Lung (tissue), 12 donors: Measurements from ENCODE around the gene FOXP1. TPM values are rescaled to one million over a fixed set of nuclear protein-coding genes. Genes with fewer than 3 reads are reported as not detected.

Source experiments
- ATAC-seq: fragments of 200-7000 bp; cut with Tn5 transposase; one replicate; pipeline ENCODE4 v1.9.1; 2020; ENCODE audit warnings: moderate number of reproducible peaks; ENCODE audit not compliant: insufficient read depth, low FRiP score
- DNase-seq, 3 donors: peaks; one replicate each; pipeline ENCODE4 v3.0.0-alpha.2; 2013 to 2017
- H3K27ac ChIP-seq, 2 donors: one replicate each; pipeline ENCODE4 v1.5.1; 2013; ENCODE audit warnings: mild to moderate bottlenecking in 2 of 2, moderate library complexity in 2 of 2, control low read depth in 1 of 2, inconsistent platforms in 1 of 2, low read depth in 1 of 2, low read length in 1 of 2
- H3K27me3 ChIP-seq, 3 donors: one replicate each; pipeline ENCODE4 v1.5.1; 2013; ENCODE audit warnings: low read length in 2 of 3; ENCODE audit not compliant: control insufficient read depth in 3 of 3, insufficient read depth in 3 of 3
- H3K36me3 ChIP-seq, 4 donors: one replicate each; pipeline ENCODE4 v1.5.1; 2013; ENCODE audit warnings: low read length in 4 of 4, mild to moderate bottlenecking in 1 of 4, moderate library complexity in 1 of 4; ENCODE audit not compliant: control insufficient read depth in 4 of 4, insufficient read depth in 4 of 4
- H3K4me1 ChIP-seq, 5 donors: one replicate each; pipeline ENCODE4 v1.5.1; 2013; ENCODE audit warnings: low read length in 5 of 5, mild to moderate bottlenecking in 2 of 5, moderate library complexity in 1 of 5; ENCODE audit not compliant: control insufficient read depth in 5 of 5, insufficient read depth in 5 of 5
- H3K4me3 ChIP-seq: one replicate; pipeline ENCODE4 v1.5.1; 2013; ENCODE audit warnings: mild to moderate bottlenecking, control low read depth, moderate library complexity
- H3K9ac ChIP-seq, 2 donors: one replicate each; pipeline ENCODE4 v1.5.1; 2013; ENCODE audit warnings: low read length in 2 of 2, control low read depth in 1 of 2; ENCODE audit not compliant: insufficient read depth in 1 of 2
- H3K9me3 ChIP-seq, 4 donors: one replicate each; pipeline ENCODE4 v1.5.1; 2013; ENCODE audit warnings: low read length in 3 of 4, mild to moderate bottlenecking in 1 of 4, moderate library complexity in 1 of 4; ENCODE audit not compliant: control insufficient read depth in 4 of 4, insufficient read depth in 3 of 4
- CTCF ChIP-seq: IDR thresholded peaks from 2 replicates; pipeline ENCODE4 v1.5.1; 2012; ENCODE audit warnings: mild to moderate bottlenecking; ENCODE audit errors: control extremely low read depth, extremely low read depth
- WGBS, 2 donors: extraction: QIAGEN DNeasy Blood & Tissue Kit; methylation state at CpG; one replicate each; pipeline ENCODE4 v1.1.7; 2013; 5-methylcytosine and 5-hydroxymethylcytosine counted together
- polyA plus RNA-seq, 2 donors: library from polyadenylated mRNA; stranded (reverse); fragments of 200-250 nt; gene quantifications; one replicate each; pipeline ENCODE4 v1.2.1, GENCODE V29; 2013
- total RNA-seq, 2 donors: library from RNA; depleted of rRNA in 1 of 2; stranded (reverse); fragments of >200 nt in 1 of 2; gene quantifications; one replicate each; pipeline ENCODE4 v1.2.1, GENCODE V29; 2014 to 2021
- donor health status: control.
- donor health status: control.
- donor health status: Bipolar disorder and iron deficiency.
- donor health status: healthy.
- donor health status: DM: yes; HTN: yes; CAD: no.

The FOXP1 gene
- total and polyA plus RNA-seq, 4 donors: 13.8 to 287 (median 73.9) TPM

GRCh38 chr3:71111784-71112440, 471.6 kb downstream of the FOXP1 start:
- no peaks in the 10 kb centered on the region for H3K9me3 ChIP-seq
- peak overlapping the region in 1 of 2 donors; percentile 66 for H3K9ac ChIP-seq
- peaks cover 0 to 34% (median 20%) of the 10 kb centered on the region in 5 donors for H3K4me1 ChIP-seq
- H3K27ac ChIP-seq: peak overlapping the region in 1 of 2 donors; percentile 45
- ATAC-seq (no peak), DNase-seq (no peak)
- H3K27me3 ChIP-seq: no peaks in the 10 kb centered on the region
- no peak for TF ChIP-seq CTCF
- H3K36me3 ChIP-seq: peaks cover 4 to 11% (median 8%) of the 10 kb centered on the region in 4 donors
- WGBS, 2 donors: 39 to 52% methylated on average over 6 of the region's 6 CpGs
- no peak overlapping the region for H3K4me3 ChIP-seq

GRCh38 chr3:71110385-71111222, 472.9 kb downstream of the FOXP1 start:
- Histone ChIP-seq H3K27ac (no peak overlapping the region), H3K9ac (no peak overlapping the region), H3K36me3 (peaks cover 4 to 13% (median 8%) of the 10 kb centered on the region in 4 donors), H3K4me1 (peaks cover 0 to 34% (median 20%) of the 10 kb centered on the region in 5 donors), H3K4me3 (no peak overlapping the region), H3K9me3 (no peaks in the 10 kb centered on the region), H3K27me3 (no peaks in the 10 kb centered on the region)
- 85 to 90% methylated on average over 8 of the region's 8 CpGs for WGBS, 2 donors
- DNase-seq (no peak), ATAC-seq (no peak)
- no peak for TF ChIP-seq CTCF

GRCh38 chr3:71109977-71110285, 473.6 kb downstream of the FOXP1 start:
- Histone ChIP-seq H3K27me3 (no peaks in the 10 kb centered on the region), H3K4me1 (peaks cover 0 to 34% (median 20%) of the 10 kb centered on the region in 5 donors), H3K27ac (peak overlapping the region in 1 of 2 donors; percentile 50), H3K4me3 (no peak overlapping the region), H3K36me3 (peaks cover 4 to 13% (median 8%) of the 10 kb centered on the region in 4 donors), H3K9ac (peak overlapping the region in 1 of 2 donors; percentile 15), H3K9me3 (no peaks in the 10 kb centered on the region)
- WGBS, 2 donors: 54 to 78% methylated on average over 3 of the region's 3 CpGs
- no peak for TF ChIP-seq CTCF
- DNase-seq: peak in 1 of 3 donors; percentile 29
- ATAC-seq: no peak
